GM21717 (cell line): Measurements from ENCODE around the gene B4GALT4.

Experiments
- ATAC-seq: cut with Tn5 transposase; IDR thresholded peaks from one replicate; pipeline ENCODE4 v1.9.1; 2021; ENCODE audit warnings: mild to moderate bottlenecking, moderate library complexity; ENCODE audit not compliant: unreplicated experiment

Gene B4GALT4

GRCh38 chr3:119238363-119238762 is 2.3 kb downstream of the B4GALT4 start:
- ATAC-seq = no peak

DNA sequence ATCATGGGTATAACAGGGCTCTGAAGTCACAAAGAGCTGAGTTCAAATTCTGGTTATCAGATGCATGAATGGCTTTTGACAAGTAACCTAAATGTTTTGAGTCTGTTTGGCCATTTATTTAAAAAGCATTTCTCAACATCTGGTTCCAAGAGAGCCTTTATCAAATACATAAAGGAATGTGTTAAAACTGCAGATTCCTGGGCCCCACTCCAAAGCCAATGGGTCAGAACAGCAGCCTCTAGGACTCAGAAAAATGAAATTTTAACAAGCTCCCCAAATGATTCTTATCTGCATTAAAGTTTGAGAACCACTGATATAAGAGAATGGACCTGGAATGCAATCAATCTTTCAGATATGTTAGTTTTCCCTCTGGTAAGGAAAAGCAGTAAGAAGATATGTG is 3.4 kb downstream of the B4GALT4 start:
- no peak for ATAC-seq

DNA sequence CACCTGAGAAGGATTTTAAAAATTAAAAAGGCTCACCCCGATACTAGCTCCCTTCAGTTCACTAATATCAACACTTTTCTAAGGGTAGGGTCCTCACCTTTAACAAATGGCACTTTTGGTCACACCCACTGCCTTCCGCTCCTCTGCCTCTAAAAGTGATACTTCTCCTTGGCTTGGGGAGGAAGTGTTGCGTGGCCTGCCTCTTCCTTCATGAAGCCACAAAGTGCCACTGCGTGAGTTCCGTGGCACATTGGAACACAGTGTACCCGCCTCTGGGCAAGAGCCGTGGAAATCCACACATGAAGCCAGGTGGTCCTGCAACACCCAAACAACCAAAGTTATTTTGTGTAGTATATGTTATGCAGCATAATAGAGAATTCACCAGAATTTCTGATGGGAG is 3.9 kb downstream of the B4GALT4 start:
- no peak for ATAC-seq

DNA sequence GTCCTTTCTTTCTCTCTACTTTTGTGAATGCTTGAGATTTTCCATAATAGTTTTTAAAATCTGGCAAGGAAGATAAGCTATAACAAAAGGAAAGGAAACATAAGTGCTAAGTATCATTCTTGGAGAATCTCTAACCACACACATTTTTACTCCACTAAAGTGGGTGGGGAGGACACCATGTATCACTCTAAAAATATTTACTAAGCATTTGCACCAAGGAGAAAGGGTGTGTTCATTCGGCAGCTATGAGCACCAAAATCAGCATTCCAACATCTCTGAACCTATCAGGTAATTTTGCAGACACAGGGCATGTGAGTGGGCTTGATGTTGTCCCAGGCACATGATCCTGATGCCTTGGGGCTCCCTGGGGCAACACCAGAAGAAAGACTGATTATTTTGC is 5.5 kb downstream of the B4GALT4 start:
- ATAC-seq = no peak

DNA sequence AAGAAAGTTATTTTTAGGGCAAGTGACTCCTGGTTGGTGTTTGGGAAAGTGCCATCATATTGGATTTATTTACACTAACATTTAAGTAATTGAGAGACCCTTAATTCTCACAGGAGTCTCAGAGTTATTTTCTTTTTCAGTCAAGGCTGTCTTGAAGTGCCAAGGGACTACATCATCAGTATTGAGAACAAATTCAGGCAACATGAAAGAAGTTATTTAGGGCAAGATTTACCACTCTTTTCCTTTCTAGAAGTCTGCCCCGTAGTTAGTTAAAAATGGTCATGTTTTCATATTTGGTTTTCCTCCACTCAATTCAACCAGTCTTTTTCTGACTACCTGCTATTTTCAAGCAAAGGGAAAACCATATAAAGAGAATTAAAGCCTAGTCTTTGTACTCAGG is 6.1 kb downstream of the B4GALT4 start:
- no peak for ATAC-seq

GRCh38 chr3:119230745-119231144 is 9.9 kb downstream of the B4GALT4 start:
- no peak for ATAC-seq

DNA sequence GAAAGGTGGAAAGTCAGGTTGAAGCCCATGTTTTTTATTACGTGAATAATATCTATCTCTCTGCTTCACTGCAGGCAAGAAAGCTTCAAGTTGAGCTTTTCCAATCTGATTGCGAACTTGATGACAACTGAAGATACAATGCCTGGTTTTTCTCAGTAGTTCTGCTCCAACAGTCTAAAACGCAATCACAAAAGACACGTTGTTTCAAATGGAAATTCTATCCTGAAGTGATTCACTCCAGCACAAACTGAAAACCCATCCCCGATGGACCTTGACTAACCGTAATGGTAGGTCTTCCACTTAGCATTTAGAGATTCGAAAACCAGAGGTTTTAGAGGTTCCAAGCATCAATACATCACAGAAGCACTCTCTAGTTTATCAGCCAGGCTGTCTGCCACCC is 10.6 kb downstream of the B4GALT4 start:
- no peak for ATAC-seq

DNA sequence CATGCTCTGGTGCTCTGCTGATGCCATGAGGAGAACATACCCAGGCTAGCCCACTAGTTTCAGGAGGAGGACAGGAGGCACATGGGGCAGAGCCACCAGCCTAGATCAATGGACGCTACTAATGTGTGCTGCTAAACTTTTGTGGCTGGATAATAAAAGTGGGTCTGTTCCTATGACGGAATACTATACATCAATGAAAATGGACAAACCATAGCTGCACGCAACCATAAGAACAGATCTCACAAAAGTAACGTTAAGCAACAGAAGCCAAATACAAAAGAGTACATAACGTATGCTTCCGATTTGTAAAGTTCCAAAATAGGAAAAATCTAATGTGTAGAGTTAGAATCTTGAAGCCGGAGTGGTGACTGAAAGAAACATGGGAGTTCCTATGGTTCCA is 11.5 kb downstream of the B4GALT4 start:
- ATAC-seq = no peak

- no peak for ATAC-seq
These were observed 12.1 kb downstream of the B4GALT4 start for GRCh38 chr3:119228373-119229145.

DNA sequence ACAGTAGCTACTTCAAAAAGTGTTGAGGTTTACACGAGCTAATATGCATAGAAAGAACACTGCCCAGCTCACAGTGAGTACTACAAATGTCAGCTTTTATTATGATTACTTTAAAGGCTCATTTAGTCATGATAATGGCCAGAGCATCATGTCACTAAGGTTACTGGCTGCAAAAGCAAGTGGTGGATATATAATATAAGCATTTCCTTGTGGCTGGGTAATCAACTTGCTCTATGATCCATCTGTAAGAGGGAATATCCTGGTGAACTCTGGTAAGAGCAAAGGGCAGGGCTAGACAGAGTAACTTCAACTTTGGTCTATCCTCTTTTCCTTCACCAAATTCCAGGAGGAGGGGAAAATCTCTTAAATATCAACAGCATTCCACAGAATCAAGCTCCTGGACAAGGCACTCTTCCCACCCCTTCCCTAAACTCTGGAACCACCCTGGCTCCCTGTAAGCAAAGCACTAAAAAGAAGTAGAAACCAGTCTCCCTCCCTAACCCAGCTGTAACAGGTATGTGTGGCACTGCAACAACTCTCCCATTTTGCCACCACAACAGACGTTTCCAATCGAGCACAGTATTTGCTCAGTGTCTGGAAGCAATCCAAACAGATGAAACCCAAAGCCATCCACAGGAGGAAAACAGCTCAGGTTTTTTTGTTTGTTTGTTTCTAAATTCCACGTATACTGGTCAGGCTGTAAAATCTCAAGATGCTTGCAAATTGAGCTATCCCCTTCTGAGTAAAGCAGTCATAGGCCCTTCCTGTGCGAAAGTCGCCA is 13.4 kb downstream of the B4GALT4 start:
- no peak for ATAC-seq

- ATAC-seq = no peak
These were observed 15.6 kb downstream of the B4GALT4 start for GRCh38 chr3:119225121-119225520.

GRCh38 chr3:119223511-119223910 is 17.2 kb downstream of the B4GALT4 start:
- no peak for ATAC-seq

- no peak for ATAC-seq
These were observed 18.3 kb downstream of the B4GALT4 start for GRCh38 chr3:119222391-119222790.

DNA sequence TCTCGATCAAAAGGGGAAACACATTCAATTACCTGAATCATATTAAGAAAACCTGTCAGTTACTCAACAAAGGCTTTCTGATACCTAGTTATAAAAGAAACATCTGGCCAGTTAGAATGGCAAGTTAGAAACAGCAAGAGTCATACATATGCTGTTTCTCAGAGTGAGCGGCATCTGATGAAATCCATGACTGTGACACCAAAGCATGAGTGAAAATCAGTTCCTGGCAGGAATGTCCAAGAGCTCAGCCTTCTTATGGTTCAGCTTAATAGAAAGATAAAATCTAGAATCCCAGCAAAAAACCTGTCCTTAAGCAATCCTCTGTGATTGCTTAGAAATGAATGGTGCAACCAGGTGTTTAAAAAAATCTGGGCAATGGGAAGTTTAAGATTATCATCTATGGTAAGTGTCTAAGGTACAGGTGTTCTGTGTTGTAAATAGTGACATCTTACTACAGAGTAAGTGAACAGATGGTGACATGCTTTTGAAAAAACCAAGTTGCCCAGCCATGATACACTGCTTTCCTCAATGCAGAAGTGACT is 18.8 kb downstream of the B4GALT4 start:
- no peak for ATAC-seq

DNA sequence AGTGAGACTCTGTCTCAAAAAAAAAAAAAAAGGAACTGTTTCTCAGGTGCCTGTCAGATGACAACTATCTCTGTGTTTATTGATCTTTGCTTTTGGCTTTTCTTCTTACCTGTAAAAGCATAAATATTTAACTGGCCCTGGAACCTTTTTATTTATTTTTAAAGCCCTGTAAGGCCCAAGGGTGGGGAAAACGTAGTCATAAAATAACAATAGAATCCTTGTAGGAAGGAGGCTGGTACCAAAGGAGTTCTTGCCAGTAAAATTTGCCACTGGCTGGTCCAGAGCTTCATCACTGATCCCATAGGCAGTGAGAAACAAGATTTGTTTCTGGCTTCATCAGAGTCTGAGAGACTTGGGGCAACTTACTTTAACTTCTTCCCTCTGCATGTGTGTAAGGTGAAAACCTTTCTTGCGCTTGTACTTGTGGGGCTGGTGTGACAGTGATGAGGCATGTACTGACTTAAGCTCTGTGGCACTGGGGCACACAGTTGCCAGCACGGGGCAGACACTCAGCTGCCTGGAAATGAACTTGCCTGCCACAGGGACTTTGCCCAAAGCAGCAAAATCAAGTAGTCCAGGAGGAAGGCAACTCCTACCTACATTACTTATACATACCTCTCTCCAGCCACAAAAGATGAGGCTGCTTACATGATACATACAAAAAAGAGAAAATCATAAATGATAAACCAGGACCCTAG is 19.6 kb downstream of the B4GALT4 start:
- ATAC-seq = no peak

GRCh38 chr3:119220198-119220597 is 20.5 kb downstream of the B4GALT4 start:
- ATAC-seq = no peak

DNA sequence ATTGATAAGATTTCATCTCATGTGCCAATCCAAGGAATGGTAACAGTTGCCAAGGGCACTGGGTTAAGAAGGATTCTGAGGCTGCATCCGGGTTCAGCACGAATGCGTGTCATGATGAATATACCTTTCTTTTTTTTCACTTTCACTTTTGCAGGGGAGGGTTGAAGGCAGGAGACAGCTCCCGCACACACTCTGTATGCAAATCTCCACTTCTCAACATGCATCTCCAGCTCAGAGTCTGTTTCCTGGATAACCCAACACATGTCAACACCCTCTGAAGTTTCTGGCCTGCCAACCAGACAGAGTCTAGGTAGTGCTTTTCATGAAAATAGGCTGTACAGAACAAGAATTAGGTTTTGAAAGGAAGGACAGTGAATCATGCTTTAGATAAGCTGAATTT is 21.6 kb downstream of the B4GALT4 start:
- ATAC-seq = peak; percentile 99

- no peak for ATAC-seq
These were observed 28.9 kb downstream of the B4GALT4 start for GRCh38 chr3:119211803-119212202.

DNA sequence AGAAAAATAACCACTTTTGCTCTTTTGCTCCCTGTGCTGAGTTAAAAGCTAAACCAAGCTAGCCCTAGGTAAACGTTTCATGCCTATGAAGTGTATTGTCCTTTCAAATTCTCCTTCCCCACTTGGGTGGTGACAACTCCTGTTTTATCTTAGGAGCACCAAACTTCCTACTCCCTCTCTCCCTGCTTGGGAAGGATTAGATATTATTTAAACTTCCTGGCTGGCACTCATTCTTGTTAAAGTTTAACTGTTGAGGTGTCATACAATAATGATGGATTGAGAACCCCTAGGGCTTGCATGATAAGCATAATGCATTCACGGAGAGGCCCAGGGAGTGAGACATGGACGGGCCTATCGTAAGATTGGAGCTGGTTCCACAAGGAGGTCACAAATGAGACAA is 29.5 kb downstream of the B4GALT4 start:
- ATAC-seq = no peak

GRCh38 chr3:119207512-119207875 is 33.2 kb downstream of the B4GALT4 start:
- no peak for ATAC-seq
